ENCODE data around the gene SLC8A3.

GRCh38 chr14:70022771-70023445, 165.8 kb downstream of the SLC8A3 start:
- TF ChIP-seq EZH2phosphoT487 (IDR thresholded peaks at IDR 0.05) (no peak), EZH2 (IDR thresholded peaks at IDR 0.05) (no peak)
- TF ChIP-seq, protein P1, sequence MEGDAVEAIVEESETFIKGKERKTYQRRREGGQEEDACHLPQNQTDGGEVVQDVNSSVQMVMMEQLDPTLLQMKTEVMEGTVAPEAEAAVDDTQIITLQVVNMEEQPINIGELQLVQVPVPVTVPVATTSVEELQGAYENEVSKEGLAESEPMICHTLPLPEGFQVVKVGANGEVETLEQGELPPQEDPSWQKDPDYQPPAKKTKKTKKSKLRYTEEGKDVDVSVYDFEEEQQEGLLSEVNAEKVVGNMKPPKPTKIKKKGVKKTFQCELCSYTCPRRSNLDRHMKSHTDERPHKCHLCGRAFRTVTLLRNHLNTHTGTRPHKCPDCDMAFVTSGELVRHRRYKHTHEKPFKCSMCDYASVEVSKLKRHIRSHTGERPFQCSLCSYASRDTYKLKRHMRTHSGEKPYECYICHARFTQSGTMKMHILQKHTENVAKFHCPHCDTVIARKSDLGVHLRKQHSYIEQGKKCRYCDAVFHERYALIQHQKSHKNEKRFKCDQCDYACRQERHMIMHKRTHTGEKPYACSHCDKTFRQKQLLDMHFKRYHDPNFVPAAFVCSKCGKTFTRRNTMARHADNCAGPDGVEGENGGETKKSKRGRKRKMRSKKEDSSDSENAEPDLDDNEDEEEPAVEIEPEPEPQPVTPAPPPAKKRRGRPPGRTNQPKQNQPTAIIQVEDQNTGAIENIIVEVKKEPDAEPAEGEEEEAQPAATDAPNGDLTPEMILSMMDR (IDR thresholded peaks at IDR 0.05): no peak

All from neural progenitor cell (in vitro differentiated cells).